ENCODE measurements around the gene DHODH.

The DHODH gene

GRCh38 chr16:72008424-72009216 is at the start of gene DHODH:
Gene DHODH, plus strand, starts transcription at chr16:72008744. Its CDS starts 21 bp downstream, at chr16:72008765.
- H3K36me3 ChIP-seq = peaks cover 0 to 11% (median 4%) of the 10 kb centered on the region in 11 experiments; a peak in 8 of 22 replicates
- H3K4me2 ChIP-seq = peak within 1 kb of the TSS; percentile 87 to 97 (median 91)
- H3K4me1 ChIP-seq = peaks cover 34 to 53% (median 49%) of the 10 kb centered on the region in 10 experiments
- no peaks in the 10 kb centered on the region for H3K9me3 ChIP-seq (replicated peaks in 1 of 11)
- H3K4me3 ChIP-seq = peak within 1 kb of the TSS; percentile 75 to 99 (median 87)
- peak within 1 kb of the TSS in 10 of 11 experiments; percentile 53 to 86 (median 78); a peak in 21 of 22 replicates for H3K27ac ChIP-seq
- no peaks in the 10 kb centered on the region for H4K20me1 ChIP-seq
- no peak for TF ChIP-seq Cebpa-rat (IDR thresholded peaks at IDR 0.05)
- no peaks in the 10 kb centered on the region for H3K27me3 ChIP-seq
- H3K9ac ChIP-seq = peak within 1 kb of the TSS; percentile 71 to 86 (median 82)

DNA sequence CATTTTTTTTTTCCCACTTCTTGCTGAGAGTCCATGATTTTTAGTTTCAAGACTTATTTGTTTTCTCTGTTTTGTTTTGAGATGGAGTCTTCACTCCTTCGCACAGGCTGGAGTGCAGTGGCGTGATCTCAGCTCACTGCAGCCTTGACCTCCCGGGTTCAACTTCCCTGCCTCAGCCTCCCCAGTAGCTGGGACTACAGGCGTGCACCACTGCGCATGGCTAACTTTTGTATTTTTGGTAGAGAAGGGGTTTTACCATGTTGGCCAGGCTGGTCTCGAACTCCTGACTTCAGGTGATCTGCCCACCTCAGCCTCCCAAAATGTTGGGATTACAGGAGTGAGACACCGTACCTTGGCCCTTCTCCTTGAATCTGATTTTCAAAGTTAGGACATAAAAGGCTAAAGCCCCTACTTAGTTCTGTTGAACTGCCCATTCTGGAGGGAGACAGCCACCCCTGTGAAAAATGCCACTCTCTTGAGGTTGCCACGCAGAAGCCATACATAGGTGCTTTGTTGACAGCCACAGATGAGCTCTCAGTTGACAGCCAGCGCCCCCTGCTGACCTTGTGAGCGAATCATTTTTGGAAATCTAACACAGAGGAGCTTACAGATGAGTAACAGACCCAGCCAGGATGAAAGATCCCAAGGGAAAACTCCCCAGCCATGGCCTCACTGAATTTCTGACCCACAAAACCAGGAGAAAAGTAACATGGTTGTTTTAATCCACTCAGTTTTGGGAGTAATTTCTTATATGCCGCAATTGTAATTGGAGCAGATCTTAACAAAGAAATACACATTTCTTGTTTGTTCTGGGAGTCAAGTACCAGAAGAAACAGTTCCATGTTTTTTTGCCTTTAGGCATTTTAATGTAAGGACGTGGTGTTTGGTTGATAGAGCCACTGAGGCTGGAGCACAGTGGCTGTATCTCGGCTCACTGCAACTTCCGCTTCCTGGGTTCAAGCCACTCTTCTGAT is 47.2 kb upstream of the DHODH start:
- H3K4me2 ChIP-seq = peak overlapping the region in 2 of 11 experiments; percentile 10 to 33; a peak in 4 of 22 replicates
- no peak overlapping the region for H3K4me3 ChIP-seq
- H3K4me1 ChIP-seq = peaks cover 11 to 31% (median 17%) of the 10 kb centered on the region in 10 experiments

DNA sequence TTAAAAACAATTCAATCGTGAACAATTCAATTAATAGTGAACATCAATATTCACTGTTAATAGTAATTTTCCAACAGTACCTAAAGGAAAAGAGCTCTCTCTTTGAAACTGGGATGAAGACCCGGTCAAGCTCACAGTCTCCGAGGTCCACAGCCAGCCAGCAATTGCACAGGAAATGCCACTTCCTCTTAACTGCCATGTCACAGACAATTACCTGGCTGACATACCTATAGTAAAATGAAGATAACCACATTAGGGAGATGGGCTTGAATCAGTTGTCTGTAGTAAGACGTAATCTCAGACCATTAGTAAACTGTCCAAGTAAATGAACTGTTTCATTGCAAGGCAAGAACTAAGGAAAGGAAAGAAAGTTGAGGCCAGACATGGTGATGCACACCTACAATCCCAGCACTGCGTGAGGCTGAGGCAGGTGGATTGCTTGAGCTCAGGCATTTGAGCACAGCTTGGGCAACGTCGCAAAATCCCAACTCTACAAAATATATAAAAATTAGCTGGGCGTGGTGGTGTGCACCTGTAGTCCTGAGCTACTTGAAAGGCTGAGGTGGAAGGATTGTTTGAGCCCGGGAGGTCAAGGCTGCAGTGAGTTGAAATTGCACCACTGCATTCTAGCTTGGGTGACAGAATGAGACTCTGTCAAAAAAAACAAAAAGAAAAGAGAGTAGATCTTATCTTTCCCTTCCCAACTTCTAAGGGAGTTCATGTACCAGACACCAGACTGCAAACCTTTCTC is 45.2 kb upstream of the DHODH start:
- Histone ChIP-seq H3K9me3 (replicated peaks in 1 of 11) (no peaks in the 10 kb centered on the region), H3K4me3 (no peak overlapping the region), H3K4me1 (peaks cover 5 to 25% (median 15%) of the 10 kb centered on the region in 10 experiments; a peak in 19 of 20 replicates), H3K36me3 (no peaks in the 10 kb centered on the region), H3K27ac (no peak overlapping the region), H3K9ac (no peak overlapping the region), H4K20me1 (no peaks in the 10 kb centered on the region), H3K27me3 (no peaks in the 10 kb centered on the region), H3K4me2 (0 out of 22 replicates have a peak overlapping the region, but pooled peaks of 1 of the 11 experiments have one; percentile 32)
- no peak for TF ChIP-seq Cebpa-rat (IDR thresholded peaks at IDR 0.05)

More for the DNA sequence above, 47.2 kb upstream of the DHODH start:
- Histone ChIP-seq H3K9me3 (replicated peaks in 1 of 11) (peaks cover 0 to 10% (median 5%) of the 10 kb centered on the region in 11 experiments; a peak in 10 of 22 replicates), H3K36me3 (no peaks in the 10 kb centered on the region), H3K27me3 (no peaks in the 10 kb centered on the region), H4K20me1 (no peaks in the 10 kb centered on the region), H3K27ac (no peak overlapping the region), H3K9ac (no peak overlapping the region)
- no peak for TF ChIP-seq Cebpa-rat (IDR thresholded peaks at IDR 0.05)

DNA sequence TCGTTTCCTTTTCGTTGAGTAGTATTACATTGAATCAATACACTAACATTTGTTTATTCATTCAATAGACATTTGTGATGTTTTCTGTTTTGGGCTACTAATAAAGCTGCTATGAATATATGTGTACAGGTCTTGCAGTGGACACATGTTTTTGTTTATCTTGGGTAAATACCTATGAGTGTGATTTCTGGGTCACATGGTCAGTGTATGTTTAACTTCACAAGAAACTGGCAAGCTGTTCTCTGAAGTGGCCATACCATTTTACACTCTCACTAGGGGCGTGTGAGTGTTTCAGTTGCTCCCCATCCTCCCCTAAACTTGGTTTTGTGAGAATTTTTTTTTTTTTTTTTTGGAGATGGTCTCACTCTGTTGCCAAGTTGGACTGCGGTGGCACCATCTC is 43.3 kb upstream of the DHODH start:
- Histone ChIP-seq H3K4me1 (peaks cover 0 to 17% (median 10%) of the 10 kb centered on the region in 10 experiments; a peak in 13 of 20 replicates), H3K27me3 (no peaks in the 10 kb centered on the region), H3K27ac (no peak overlapping the region), H3K4me2 (no peak overlapping the region), H3K9me3 (replicated peaks in 1 of 11) (no peaks in the 10 kb centered on the region), H3K9ac (no peak overlapping the region), H3K4me3 (no peak overlapping the region), H3K36me3 (no peaks in the 10 kb centered on the region), H4K20me1 (no peaks in the 10 kb centered on the region)
- no peak for TF ChIP-seq Cebpa-rat (IDR thresholded peaks at IDR 0.05)

GRCh38 chr16:71966932-71967331 is 41.6 kb upstream of the DHODH start:
- TF ChIP-seq Cebpa-rat (IDR thresholded peaks at IDR 0.05) = no peak
- Histone ChIP-seq H3K4me3 (no peak overlapping the region), H3K9me3 (replicated peaks in 1 of 11) (no peaks in the 10 kb centered on the region), H3K4me1 (peaks cover 0 to 11% (median 5%) of the 10 kb centered on the region in 10 experiments; a peak in 11 of 20 replicates), H3K27ac (no peak overlapping the region), H3K36me3 (no peaks in the 10 kb centered on the region), H3K4me2 (no peak overlapping the region), H3K27me3 (no peaks in the 10 kb centered on the region), H3K9ac (no peak overlapping the region), H4K20me1 (no peaks in the 10 kb centered on the region)

DNA sequence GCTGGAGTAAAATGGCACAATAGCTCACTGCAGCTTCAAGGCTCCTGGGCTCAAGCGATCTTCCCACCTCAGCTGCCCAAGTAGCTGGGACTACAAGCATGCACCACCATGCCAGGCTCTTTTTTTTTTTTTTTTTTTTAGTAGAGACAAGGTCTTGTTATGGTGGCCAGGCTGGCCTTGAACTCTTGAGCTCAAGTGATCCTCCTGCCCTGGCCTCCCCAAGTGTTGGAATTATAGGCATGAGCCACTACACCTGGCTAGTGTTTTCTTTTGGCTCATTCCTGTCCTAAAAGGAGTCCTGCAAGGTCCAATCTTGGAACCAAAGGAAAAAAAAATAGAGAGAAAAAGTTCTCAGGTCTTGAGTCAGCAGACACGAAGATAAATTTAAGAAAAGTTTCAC is 39.2 kb upstream of the DHODH start:
- H3K9me3 ChIP-seq (replicated peaks in 1 of 11) = no peaks in the 10 kb centered on the region
- H3K4me1 ChIP-seq = no peaks in the 10 kb centered on the region
- H3K4me3 ChIP-seq = no peak overlapping the region
- no peak for TF ChIP-seq Cebpa-rat (IDR thresholded peaks at IDR 0.05)
- no peak overlapping the region for H3K27ac ChIP-seq
- H4K20me1 ChIP-seq = no peaks in the 10 kb centered on the region
- no peak overlapping the region for H3K9ac ChIP-seq
- no peaks in the 10 kb centered on the region for H3K27me3 ChIP-seq
- no peaks in the 10 kb centered on the region for H3K36me3 ChIP-seq
- no peak overlapping the region for H3K4me2 ChIP-seq

GRCh38 chr16:71971571-71971970 is 37.0 kb upstream of the DHODH start:
- Histone ChIP-seq H3K9me3 (replicated peaks in 1 of 11) (no peaks in the 10 kb centered on the region), H3K36me3 (no peaks in the 10 kb centered on the region), H3K4me1 (no peaks in the 10 kb centered on the region), H3K27ac (no peak overlapping the region), H3K4me2 (no peak overlapping the region), H3K4me3 (no peak overlapping the region), H3K9ac (no peak overlapping the region), H4K20me1 (no peaks in the 10 kb centered on the region), H3K27me3 (no peaks in the 10 kb centered on the region)
- no peak for TF ChIP-seq Cebpa-rat (IDR thresholded peaks at IDR 0.05)

DNA sequence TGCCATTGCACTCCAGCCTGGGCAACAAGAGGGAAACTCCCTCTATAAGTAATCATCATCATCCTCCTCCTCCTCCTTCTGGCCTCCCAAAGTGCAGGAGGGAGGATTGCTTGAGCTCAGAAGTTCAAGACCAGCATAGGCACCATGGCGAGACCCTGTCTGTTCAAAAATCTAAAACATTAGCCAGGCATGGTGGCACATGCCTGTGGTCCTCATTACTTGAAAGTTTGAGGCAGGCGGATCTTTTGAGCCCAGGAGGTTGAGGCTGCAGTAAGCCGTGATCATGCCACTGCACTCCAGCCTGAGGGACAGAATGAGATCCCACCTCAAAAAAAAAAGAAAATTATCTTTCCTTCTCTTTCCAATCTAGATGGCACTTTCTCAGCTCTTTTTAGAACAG is 36.2 kb upstream of the DHODH start:
- H3K4me3 ChIP-seq = no peak overlapping the region
- H3K9ac ChIP-seq = no peak overlapping the region
- no peaks in the 10 kb centered on the region for H3K9me3 ChIP-seq (replicated peaks in 1 of 11)
- H4K20me1 ChIP-seq = no peaks in the 10 kb centered on the region
- H3K4me2 ChIP-seq = no peak overlapping the region
- H3K27ac ChIP-seq = no peak overlapping the region
- H3K4me1 ChIP-seq = no peaks in the 10 kb centered on the region
- no peak for TF ChIP-seq Cebpa-rat (IDR thresholded peaks at IDR 0.05)
- no peaks in the 10 kb centered on the region for H3K36me3 ChIP-seq
- H3K27me3 ChIP-seq = no peaks in the 10 kb centered on the region
